Measurements from ENCODE around the gene TMC6. TPM values are rescaled to one million over a fixed set of nuclear protein-coding genes. Genes with fewer than 3 reads are reported as not detected.

TMC6 gene
- total and polyA plus RNA-seq, 2 of the 13 experiments (the other 11 are each of a cell fraction or from before 2014, with no cell fraction given): 48.4 to 99.1 TPM

- no peak for TF ChIP-seq ZFP82 (CRISPR knock-in tag; IDR thresholded peaks at IDR 0.05; ENCODE audit: borderline replicate concordance)
- TF ChIP-seq PHF21A (CRISPR knock-in tag; IDR thresholded peaks at IDR 0.05): peak; percentile 63
- TF ChIP-seq SMAD3 (CRISPR knock-in tag; IDR thresholded peaks at IDR 0.05): no peak
- no peak for TF ChIP-seq KDM3A (CRISPR knock-in tag; IDR thresholded peaks at IDR 0.05; ENCODE audit: low read depth)
- no peak for TF ChIP-seq ZNF780A (CRISPR knock-in tag; IDR thresholded peaks at IDR 0.05)
- TF ChIP-seq CBFB (CRISPR knock-in tag; IDR thresholded peaks at IDR 0.05): no peak
- no peak for TF ChIP-seq KAT7 (CRISPR knock-in tag; IDR thresholded peaks at IDR 0.05; ENCODE audit: borderline replicate concordance)
- TF ChIP-seq HDAC2 (CRISPR knock-in tag; IDR thresholded peaks at IDR 0.05): no peak
- TF ChIP-seq ZBTB14 (CRISPR knock-in tag; IDR thresholded peaks at IDR 0.05): no peak
- no peak for TF ChIP-seq REXO4 (CRISPR knock-in tag; IDR thresholded peaks at IDR 0.05; ENCODE audit: borderline replicate concordance)
- no peak for TF ChIP-seq ZNF883 (CRISPR knock-in tag; IDR thresholded peaks at IDR 0.05; ENCODE audit: not compliant biosample characterization)
- no peak for TF ChIP-seq FOXO4 (CRISPR knock-in tag; conservative IDR thresholded peaks at IDR 0.05)
- TF ChIP-seq PHF20 (CRISPR knock-in tag; IDR thresholded peaks at IDR 0.05): no peak
- no peak for TF ChIP-seq RCOR2 (CRISPR knock-in tag; IDR thresholded peaks at IDR 0.05)
- no peak for TF ChIP-seq GMEB1 (CRISPR knock-in tag; IDR thresholded peaks at IDR 0.05; ENCODE audit: borderline replicate concordance)
- TF ChIP-seq MTA3 (CRISPR knock-in tag; IDR thresholded peaks at IDR 0.05): no peak
- TF ChIP-seq ZNF576 (CRISPR knock-in tag; IDR thresholded peaks at IDR 0.05): no peak
- TF ChIP-seq TARDBP (CRISPR knock-in tag; IDR thresholded peaks at IDR 0.05): no peak
- TF ChIP-seq HDAC1 (CRISPR knock-in tag; IDR thresholded peaks at IDR 0.05): no peak
- no peak for TF ChIP-seq ZNF143 (CRISPR knock-in tag; IDR thresholded peaks at IDR 0.05)
- TF ChIP-seq HBP1 (CRISPR knock-in tag; IDR thresholded peaks at IDR 0.05; ENCODE audit: low read depth): no peak
- no peak for TF ChIP-seq CAMTA2 (CRISPR knock-in tag; IDR thresholded peaks at IDR 0.05; ENCODE audit: borderline replicate concordance)
Measured at GRCh38 chr17:78105551-78105950, 23.0 kb downstream of the TMC6 start (continued).

All from HepG2 (cell line).